ENCODE data around the gene SLC30A1. TPM values are rescaled to one million over a fixed set of nuclear protein-coding genes. Genes with fewer than 3 reads are reported as not detected.
"Not testable (repeated sequence)": the region's sequence is repeated elsewhere in the genome, so short reads cannot be mapped to it uniquely, and the experiment has no call there.

Gene SLC30A1
- total RNA-seq, 1 donor from 2014 or later = 19.8 TPM

GRCh38 chr1:211543025-211543424, 35.9 kb downstream of the SLC30A1 start:
- H3K36me3 ChIP-seq (ENCODE audit: control insufficient read depth, insufficient read depth, low read length) = no peaks in the 10 kb centered on the region
- no peaks in the 10 kb centered on the region for H3K27me3 ChIP-seq (ENCODE audit: control insufficient read depth, insufficient read depth, low read length)
- H3K4me3 ChIP-seq (ENCODE audit: low read depth, low read length) = no peak overlapping the region
- no peak for TF ChIP-seq CTCF (IDR thresholded peaks at IDR 0.05; ENCODE audit: insufficient read depth, low read length, poor library complexity, severe bottlenecking)
- DNase-seq (ENCODE audit: low read depth) = no peak

- H3K36me3 ChIP-seq (ENCODE audit: control insufficient read depth, insufficient read depth, low read length) = no peaks in the 10 kb centered on the region
- no peak for DNase-seq (ENCODE audit: low read depth)
- no peaks in the 10 kb centered on the region for H3K27me3 ChIP-seq (ENCODE audit: control insufficient read depth, insufficient read depth, low read length)
- no peak for TF ChIP-seq CTCF (IDR thresholded peaks at IDR 0.05; ENCODE audit: insufficient read depth, low read length, poor library complexity, severe bottlenecking)
- H3K4me3 ChIP-seq (ENCODE audit: low read depth, low read length) = no peak overlapping the region
Observed at GRCh38 chr1:211541720-211542477, 37.1 kb downstream of the SLC30A1 start.

- no peak for DNase-seq (ENCODE audit: low read depth)
- no peaks in the 10 kb centered on the region for H3K36me3 ChIP-seq (ENCODE audit: control insufficient read depth, insufficient read depth, low read length)
- no peak overlapping the region for H3K4me3 ChIP-seq (ENCODE audit: low read depth, low read length)
- TF ChIP-seq CTCF (IDR thresholded peaks at IDR 0.05; ENCODE audit: insufficient read depth, low read length, poor library complexity, severe bottlenecking) = no peak
- H3K27me3 ChIP-seq (ENCODE audit: control insufficient read depth, insufficient read depth, low read length) = no peaks in the 10 kb centered on the region
Observed at GRCh38 chr1:211541278-211541677, 37.7 kb downstream of the SLC30A1 start.

GRCh38 chr1:211540824-211541223, 38.1 kb downstream of the SLC30A1 start:
- H3K4me3 ChIP-seq (ENCODE audit: low read depth, low read length); H3K36me3 ChIP-seq (ENCODE audit: control insufficient read depth, insufficient read depth, low read length); H3K27me3 ChIP-seq (ENCODE audit: control insufficient read depth, insufficient read depth, low read length); DNase-seq (ENCODE audit: low read depth): not testable (repeated sequence)

- Histone ChIP-seq H3K36me3 (ENCODE audit: control insufficient read depth, insufficient read depth, low read length) (no peaks in the 10 kb centered on the region), H3K27me3 (ENCODE audit: control insufficient read depth, insufficient read depth, low read length) (no peaks in the 10 kb centered on the region), H3K4me3 (ENCODE audit: low read depth, low read length) (no peak overlapping the region)
- DNase-seq (ENCODE audit: low read depth) = no peak
- TF ChIP-seq CTCF (IDR thresholded peaks at IDR 0.05; ENCODE audit: insufficient read depth, low read length, poor library complexity, severe bottlenecking) = no peak
Observed at GRCh38 chr1:211538287-211538686, 40.7 kb downstream of the SLC30A1 start.

GRCh38 chr1:211537253-211537652, 41.7 kb downstream of the SLC30A1 start:
- no peaks in the 10 kb centered on the region for H3K27me3 ChIP-seq (ENCODE audit: control insufficient read depth, insufficient read depth, low read length)
- no peak for TF ChIP-seq CTCF (IDR thresholded peaks at IDR 0.05; ENCODE audit: insufficient read depth, low read length, poor library complexity, severe bottlenecking)
- no peak for DNase-seq (ENCODE audit: low read depth)
- H3K4me3 ChIP-seq (ENCODE audit: low read depth, low read length) = no peak overlapping the region
- H3K36me3 ChIP-seq (ENCODE audit: control insufficient read depth, insufficient read depth, low read length) = no peaks in the 10 kb centered on the region

Measured in kidney epithelial cell (primary cell).